ENCODE measurements around the gene EXTL2.

GRCh38 chr1:100851726-100852125 lies 42.9 kb downstream of the EXTL2 start:
- TF ChIP-seq CTCF (IDR thresholded peaks at IDR 0.05): no peak
- TF ChIP-seq POLR2AphosphoS5 (IDR thresholded peaks at IDR 0.05): no peak
